DND-41 (cell line): ENCODE data around the gene FAM227A.

Experiments used
- EZH2 ChIP-seq: IDR thresholded peaks from 3 replicates; pipeline ENCODE4 v1.6.1; 2012; ENCODE audit warnings: borderline replicate concordance, low read depth, mild to moderate bottlenecking, moderate library complexity, low read length, inconsistent platforms; ENCODE audit not compliant: severe bottlenecking
- TF ChIP-seq, protein P1 (sequence below): IDR thresholded peaks from 2 replicates; pipeline ENCODE4 v1.5.1; 2012; ENCODE audit warnings: borderline replicate concordance, low read length, moderate library complexity, mild to moderate bottlenecking; ENCODE audit not compliant: poor library complexity, severe bottlenecking; ENCODE audit errors: extremely low read depth

DNA sequence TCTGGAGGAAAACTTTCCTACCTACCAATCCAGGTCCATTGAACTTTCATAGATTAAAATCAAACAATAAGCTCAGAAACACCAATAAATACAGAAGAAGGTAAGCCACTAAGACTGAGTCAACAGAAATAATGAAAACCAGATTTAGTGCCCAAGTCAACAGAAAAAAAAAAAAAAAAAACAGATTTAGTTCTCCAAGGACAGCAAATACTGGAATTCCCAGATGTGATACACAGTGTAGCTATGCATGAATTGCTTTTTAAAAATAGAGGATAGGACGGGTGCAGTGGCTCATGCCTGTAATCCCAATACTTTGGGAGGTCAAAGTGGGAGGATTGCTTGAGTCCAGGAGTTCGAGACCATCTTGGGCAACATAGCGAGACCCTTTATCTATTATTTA, 101.9 kb downstream of the FAM227A start:
- TF ChIP-seq, protein P1, sequence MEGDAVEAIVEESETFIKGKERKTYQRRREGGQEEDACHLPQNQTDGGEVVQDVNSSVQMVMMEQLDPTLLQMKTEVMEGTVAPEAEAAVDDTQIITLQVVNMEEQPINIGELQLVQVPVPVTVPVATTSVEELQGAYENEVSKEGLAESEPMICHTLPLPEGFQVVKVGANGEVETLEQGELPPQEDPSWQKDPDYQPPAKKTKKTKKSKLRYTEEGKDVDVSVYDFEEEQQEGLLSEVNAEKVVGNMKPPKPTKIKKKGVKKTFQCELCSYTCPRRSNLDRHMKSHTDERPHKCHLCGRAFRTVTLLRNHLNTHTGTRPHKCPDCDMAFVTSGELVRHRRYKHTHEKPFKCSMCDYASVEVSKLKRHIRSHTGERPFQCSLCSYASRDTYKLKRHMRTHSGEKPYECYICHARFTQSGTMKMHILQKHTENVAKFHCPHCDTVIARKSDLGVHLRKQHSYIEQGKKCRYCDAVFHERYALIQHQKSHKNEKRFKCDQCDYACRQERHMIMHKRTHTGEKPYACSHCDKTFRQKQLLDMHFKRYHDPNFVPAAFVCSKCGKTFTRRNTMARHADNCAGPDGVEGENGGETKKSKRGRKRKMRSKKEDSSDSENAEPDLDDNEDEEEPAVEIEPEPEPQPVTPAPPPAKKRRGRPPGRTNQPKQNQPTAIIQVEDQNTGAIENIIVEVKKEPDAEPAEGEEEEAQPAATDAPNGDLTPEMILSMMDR, result no peak
- TF ChIP-seq EZH2, result no peak
